Cardiac muscle cell (in vitro differentiated cells and primary cell): ENCODE data around the gene TBK1. TPM values are rescaled to one million over a fixed set of nuclear protein-coding genes. Genes with fewer than 3 reads are reported as not detected.

ENCODE experiments used
- DNase-seq, 2 donors: peaks; one replicate each; pipeline versions ENCODE4 v3.0.0 to v3.0.0-alpha.2; 2010 to 2017; ENCODE audit warnings: low read depth in 1 of 2, low spot score in 1 of 2
- H3K27ac ChIP-seq: fragments of 200-600 bp; sonication (generic); 2 replicates; pipeline ENCODE4 v1.5.1; 2016
- H3K27me3 ChIP-seq: fragments of 200-600 bp; sonication (generic); 2 replicates; pipeline ENCODE4 v1.6.0; 2016; ENCODE audit warnings: control low read depth
- H3K36me3 ChIP-seq: fragments of 200-600 bp; sonication (generic); 2 replicates; pipeline ENCODE4 v1.5.1; 2016; ENCODE audit warnings: control low read depth
- H3K4me1 ChIP-seq: fragments of 200-600 bp; sonication (generic); 2 replicates; pipeline ENCODE4 v1.8.1; 2017; ENCODE audit warnings: low read depth, mild to moderate bottlenecking, mixed run types
- H3K4me3 ChIP-seq: fragments of 200-600 bp; sonication (generic); 2 replicates; pipeline ENCODE4 v1.5.1; 2016; ENCODE audit warnings: mild to moderate bottlenecking
- H3K9me3 ChIP-seq: fragments of 200-600 bp; sonication (generic); 2 replicates; pipeline ENCODE4 v1.5.1; 2017; ENCODE audit warnings: low read depth, mild to moderate bottlenecking, control low read depth
- CTCF ChIP-seq: IDR thresholded peaks from 2 replicates; pipeline ENCODE4 v1.5.1; 2012; ENCODE audit warnings: low read depth, mild to moderate bottlenecking, low read length
- polyA plus RNA-seq: library from polyadenylated mRNA; unstranded; fragments of >200 nt; fragmentation: Nextera tagmentation; extraction: Ambion mirVana; gene quantifications from 2 replicates; pipeline ENCODE4 v1.2.1, GENCODE V29; 2016
- total RNA-seq: library from RNA; depleted of rRNA; stranded (reverse); fragments of >200 nt; gene quantifications from 2 replicates; pipeline ENCODE4 v1.2.3, GENCODE V29; 2016

The TBK1 gene
- total and polyA plus RNA-seq, 2 experiments from 2014 or later, result 9.0 to 15.0 TPM

GRCh38 chr12:64452559-64453329, 824 bp downstream of the TBK1 start:
- no peaks in the 10 kb centered on the region for H3K9me3 ChIP-seq
- TF ChIP-seq CTCF, result no peak
- peaks cover 12% of the 10 kb centered on the region for H3K4me1 ChIP-seq
- H3K4me3 ChIP-seq, result peak overlapping the region; percentile 97
- H3K27me3 ChIP-seq, result no peaks in the 10 kb centered on the region
- H3K27ac ChIP-seq, result peak overlapping the region; percentile 86
- H3K36me3 ChIP-seq, result peaks cover 4% of the 10 kb centered on the region
- DNase-seq, result peak; percentile 13 to 83

GRCh38 chr12:64455506-64455905, 3.6 kb downstream of the TBK1 start:
- H3K36me3 ChIP-seq, result no peaks in the 10 kb centered on the region
- peaks cover 12% of the 10 kb centered on the region for H3K4me1 ChIP-seq
- H3K27ac ChIP-seq, result no peak overlapping the region
- no peak overlapping the region for H3K4me3 ChIP-seq
- H3K27me3 ChIP-seq, result no peaks in the 10 kb centered on the region
- no peak for TF ChIP-seq CTCF
- DNase-seq, result no peak
- no peaks in the 10 kb centered on the region for H3K9me3 ChIP-seq

- Histone ChIP-seq H3K9me3 (no peaks in the 10 kb centered on the region), H3K27me3 (no peaks in the 10 kb centered on the region), H3K36me3 (no peaks in the 10 kb centered on the region), H3K4me1 (peaks cover 5% of the 10 kb centered on the region), H3K4me3 (no peak overlapping the region), H3K27ac (no peak overlapping the region)
- TF ChIP-seq CTCF, result no peak
- no peak for DNase-seq
Observed at GRCh38 chr12:64456119-64456518, 4.2 kb downstream of the TBK1 start.

GRCh38 chr12:64457032-64457431, 5.1 kb downstream of the TBK1 start:
- Histone ChIP-seq H3K27me3 (no peaks in the 10 kb centered on the region), H3K4me1 (peaks cover 4% of the 10 kb centered on the region), H3K36me3 (no peaks in the 10 kb centered on the region), H3K9me3 (no peaks in the 10 kb centered on the region), H3K4me3 (no peak overlapping the region), H3K27ac (no peak overlapping the region)
- DNase-seq, result peak in 1 of 2 donors; percentile 38
- TF ChIP-seq CTCF, result no peak

- no peak for TF ChIP-seq CTCF
- DNase-seq, result no peak
- H3K4me3 ChIP-seq, result no peak overlapping the region
- no peaks in the 10 kb centered on the region for H3K9me3 ChIP-seq
- no peak overlapping the region for H3K27ac ChIP-seq
- no peaks in the 10 kb centered on the region for H3K27me3 ChIP-seq
- peaks cover 4% of the 10 kb centered on the region for H3K4me1 ChIP-seq
- H3K36me3 ChIP-seq, result no peaks in the 10 kb centered on the region
Observed at GRCh38 chr12:64457466-64457865, 5.5 kb downstream of the TBK1 start.
